Islet precursor cell (in vitro differentiated cells): ENCODE results near the gene PDE8A.

Experiments used
- DNase-seq: peaks from one replicate; pipeline ENCODE4 v3.0.0-alpha.2; 2018

Gene PDE8A

GRCh38 chr15:85036716-85037115 is 55.1 kb downstream of the PDE8A start:
- no peak for DNase-seq

- DNase-seq: no peak
Observed at GRCh38 chr15:85037641-85038040, 56.0 kb downstream of the PDE8A start.

- no peak for DNase-seq
Observed at GRCh38 chr15:85041230-85041629, 59.6 kb downstream of the PDE8A start.

GRCh38 chr15:85044251-85044853 is 62.7 kb downstream of the PDE8A start:
- DNase-seq: peak; percentile 65

- DNase-seq: no peak
Observed at GRCh38 chr15:85044894-85045293, 63.2 kb downstream of the PDE8A start.

GRCh38 chr15:85045615-85046014 is 64.0 kb downstream of the PDE8A start:
- DNase-seq: no peak

- DNase-seq: peak; percentile 70
Observed at GRCh38 chr15:85047271-85047948, 65.8 kb downstream of the PDE8A start.

GRCh38 chr15:85048430-85048829 is 66.8 kb downstream of the PDE8A start:
- no peak for DNase-seq

GRCh38 chr15:85049805-85050204 is 68.1 kb downstream of the PDE8A start:
- DNase-seq: no peak

GRCh38 chr15:85059734-85060133 is 78.1 kb downstream of the PDE8A start:
- no peak for DNase-seq

GRCh38 chr15:85062560-85062959 is 80.9 kb downstream of the PDE8A start:
- no peak for DNase-seq

- no peak for DNase-seq
Observed at GRCh38 chr15:85063088-85063487, 81.4 kb downstream of the PDE8A start.

GRCh38 chr15:85063522-85064079 is 81.9 kb downstream of the PDE8A start:
- DNase-seq: no peak

- no peak for DNase-seq
Observed at GRCh38 chr15:85064710-85065109, 83.1 kb downstream of the PDE8A start.

GRCh38 chr15:85071061-85071460 is 89.4 kb downstream of the PDE8A start:
- DNase-seq: no peak

GRCh38 chr15:85071504-85071903 is 89.8 kb downstream of the PDE8A start:
- DNase-seq: no peak

GRCh38 chr15:85072917-85073316 is 91.3 kb downstream of the PDE8A start:
- DNase-seq: no peak

- no peak for DNase-seq
Observed at GRCh38 chr15:85073556-85074194, 92.0 kb downstream of the PDE8A start.

GRCh38 chr15:85086855-85087254 is 105.2 kb downstream of the PDE8A start:
- DNase-seq: no peak

GRCh38 chr15:85088300-85088699 is 106.6 kb downstream of the PDE8A start:
- no peak for DNase-seq

GRCh38 chr15:85089929-85090597 is 108.4 kb downstream of the PDE8A start:
- no peak for DNase-seq

GRCh38 chr15:85091990-85092389 is 110.3 kb downstream of the PDE8A start:
- DNase-seq: no peak

- DNase-seq: no peak
Observed at GRCh38 chr15:85094685-85095084, 113.0 kb downstream of the PDE8A start.

GRCh38 chr15:85095566-85095965 is 113.9 kb downstream of the PDE8A start:
- no peak for DNase-seq
